Measurements from ENCODE around the gene KATNIP. TPM values are rescaled to one million over a fixed set of nuclear protein-coding genes. Genes with fewer than 3 reads are reported as not detected.
A peak's percentile ranks its signal among the peaks of the same experiment; 100 is the strongest.

KATNIP gene
- total RNA-seq, 1 donor from 2014 or later: 4.8 TPM

DNA sequence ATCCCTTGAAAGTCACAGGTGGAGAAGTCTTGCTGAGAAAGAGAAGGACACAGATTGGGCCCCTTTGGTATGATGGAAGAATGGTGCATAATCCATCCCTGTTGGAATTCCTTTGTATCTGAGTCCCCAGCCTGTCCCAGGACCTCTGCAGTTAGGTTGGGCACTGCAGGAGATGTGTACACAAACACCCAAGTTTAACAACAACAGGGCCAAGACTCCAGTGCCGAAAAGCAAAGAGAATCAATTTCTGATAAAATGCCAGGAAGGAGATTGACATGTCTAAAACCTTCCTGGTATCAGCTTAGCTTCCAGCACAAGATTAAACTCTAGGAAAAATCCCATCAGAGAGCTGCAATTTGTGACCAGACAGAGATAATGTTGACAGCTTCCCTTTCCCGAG, 32.9 kb downstream of the KATNIP start:
- no peak for DNase-seq (ENCODE audit: low spot score)

DNA sequence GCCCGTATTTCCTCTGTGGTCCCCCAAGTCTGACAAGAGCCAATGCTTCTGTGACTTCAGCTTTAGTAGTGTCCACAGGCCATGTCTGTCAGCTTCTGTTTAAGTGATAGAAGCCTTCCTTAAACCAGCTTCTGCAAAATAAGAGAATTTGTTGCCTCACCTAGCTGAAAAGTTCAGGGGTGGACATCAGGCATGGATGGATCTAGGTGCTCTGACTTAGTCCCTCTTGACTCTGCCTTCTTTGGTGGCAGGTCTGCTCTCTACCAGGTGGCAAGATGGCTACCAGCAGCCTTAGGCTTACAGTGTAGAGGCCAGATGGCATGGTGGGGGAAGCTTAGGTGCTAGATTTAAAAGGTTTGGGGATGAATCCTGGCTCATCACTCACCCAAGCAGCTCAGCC, 33.7 kb downstream of the KATNIP start:
- DNase-seq (ENCODE audit: low spot score): no peak

DNA sequence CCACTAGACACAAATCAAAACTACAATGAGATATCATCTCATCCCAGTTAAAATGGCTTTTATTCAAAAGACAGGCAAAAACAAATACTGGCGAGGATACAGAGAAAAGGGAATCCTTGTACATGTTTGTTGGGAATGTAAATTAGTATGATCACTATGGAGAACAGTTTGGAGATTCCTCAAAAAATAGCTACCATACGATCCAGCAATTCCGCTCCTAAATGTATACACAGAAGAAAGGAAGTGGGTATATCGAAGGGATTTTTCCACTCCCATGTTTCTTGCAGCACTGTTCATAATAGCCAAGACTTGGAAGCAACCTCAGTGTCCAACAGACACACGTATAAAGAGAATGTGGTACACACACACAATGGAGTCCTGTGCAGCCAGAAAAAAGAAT, 35.3 kb downstream of the KATNIP start:
- DNase-seq (ENCODE audit: low spot score): no peak

DNA sequence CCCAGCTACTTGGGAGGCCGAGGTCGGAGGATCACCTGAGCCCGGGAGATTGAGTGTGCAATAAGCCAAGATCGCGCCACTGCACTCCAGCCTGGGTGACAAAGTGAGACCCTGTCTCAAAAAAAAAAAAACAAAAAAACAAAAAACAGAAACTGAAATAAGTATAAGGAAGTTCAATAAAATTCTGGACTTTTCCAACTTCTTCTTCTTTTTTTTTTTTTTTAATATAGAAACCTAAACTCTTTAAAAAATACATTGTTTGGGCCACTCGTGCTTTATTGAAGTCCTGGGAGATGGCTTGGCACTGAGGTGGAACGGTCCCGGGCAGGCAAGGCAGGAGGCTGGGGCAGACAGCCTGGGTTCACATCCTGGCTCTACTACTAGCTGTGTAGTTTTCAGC, 36.8 kb downstream of the KATNIP start:
- no peak for DNase-seq (ENCODE audit: low spot score)

DNA sequence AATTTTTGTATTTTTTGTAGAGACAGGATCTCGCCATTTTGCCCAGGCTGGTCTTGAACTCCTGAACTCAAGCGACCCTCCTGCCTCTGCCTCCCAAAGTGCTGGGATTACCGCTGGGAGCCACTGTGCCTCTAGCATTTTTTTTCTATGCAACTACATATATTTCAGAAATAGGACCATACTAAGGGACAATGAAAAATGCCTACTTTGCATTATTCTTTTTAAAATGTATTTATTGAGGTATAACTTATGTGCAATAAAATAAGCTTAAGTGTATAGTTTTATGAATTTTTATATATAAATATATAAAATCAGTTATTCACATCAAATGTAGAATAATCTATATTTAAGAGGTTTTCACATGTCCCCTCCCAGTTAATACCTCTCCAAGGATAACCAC, 38.1 kb downstream of the KATNIP start:
- no peak for DNase-seq (ENCODE audit: low spot score)

DNA sequence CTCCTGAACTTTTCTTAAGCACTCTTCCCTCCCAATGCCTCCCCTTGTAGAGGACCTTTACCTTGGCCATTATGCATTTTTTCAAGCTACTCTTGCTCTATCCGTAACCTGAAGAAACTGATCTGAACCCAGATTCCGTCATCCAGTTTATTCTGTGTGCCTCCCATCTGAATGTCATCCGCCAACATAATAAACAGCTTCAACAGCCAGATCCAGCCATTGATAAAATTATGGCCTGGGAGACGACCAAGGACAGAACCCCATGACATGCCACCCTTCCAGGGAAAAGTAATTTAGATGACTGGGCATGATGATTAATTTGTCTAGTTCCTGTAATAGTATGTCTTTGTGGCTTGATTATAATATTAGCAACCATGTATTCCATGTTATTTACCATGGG, 41.9 kb downstream of the KATNIP start:
- DNase-seq (ENCODE audit: low spot score): no peak

DNA sequence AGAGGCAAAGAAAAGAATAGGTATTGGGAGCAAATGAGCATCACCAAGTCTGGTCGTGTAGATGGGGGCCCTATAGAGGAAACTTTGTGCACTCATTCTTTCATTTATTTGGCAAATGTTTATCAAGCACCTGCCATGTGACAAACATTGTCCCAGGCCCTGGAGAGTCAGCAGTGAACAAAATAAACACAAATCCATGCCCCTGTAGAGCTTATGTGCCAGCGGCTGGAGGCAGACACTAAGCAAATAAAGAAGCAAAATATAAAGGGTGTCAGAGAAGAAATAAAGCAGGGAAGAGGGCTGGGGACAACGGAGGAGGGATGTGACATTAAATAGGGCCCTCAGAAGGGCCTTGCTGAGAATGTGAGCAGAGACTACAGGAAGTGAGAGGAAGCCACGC, 45.5 kb downstream of the KATNIP start:
- no peak for DNase-seq (ENCODE audit: low spot score)

DNA sequence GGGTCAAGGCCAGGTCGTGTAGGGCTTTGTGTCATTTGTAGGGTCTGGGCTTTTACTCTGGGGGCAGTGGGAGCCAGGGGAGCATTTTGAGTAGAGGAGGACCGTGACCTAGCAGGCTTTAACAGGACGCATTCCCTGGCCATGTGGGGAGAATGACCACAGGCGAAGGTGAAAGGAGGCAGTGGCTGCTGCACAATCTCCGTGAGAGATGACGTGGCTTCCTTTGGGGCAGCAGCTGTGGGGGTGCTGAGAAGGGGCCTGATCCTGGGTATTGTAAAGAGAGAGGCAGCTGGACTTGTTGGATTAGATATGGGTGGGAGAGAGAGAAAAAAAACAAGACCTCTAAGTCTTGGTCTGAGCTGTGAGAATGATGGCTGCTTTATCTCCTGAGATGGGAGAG, 46.0 kb downstream of the KATNIP start:
- DNase-seq (ENCODE audit: low spot score): peak; percentile 89

DNA sequence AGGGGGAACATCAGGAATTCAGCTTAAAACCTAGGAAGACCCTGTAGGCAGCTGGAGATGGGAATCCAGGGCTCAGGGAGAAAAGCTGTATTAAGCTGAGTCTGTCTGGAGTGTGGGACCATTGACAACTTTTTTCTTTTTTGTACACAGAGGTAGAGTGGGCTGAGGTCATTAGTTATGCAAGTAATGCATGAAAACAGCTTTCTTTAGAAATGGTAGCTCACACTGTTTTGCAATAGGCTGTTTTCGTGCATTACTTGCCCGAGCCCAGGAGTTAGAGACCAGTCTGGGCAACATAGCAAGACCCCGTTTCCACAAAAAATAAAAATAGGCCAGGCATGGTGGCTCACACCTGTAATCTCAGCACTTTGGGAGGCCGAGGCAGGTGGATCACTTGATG, 46.5 kb downstream of the KATNIP start:
- DNase-seq (ENCODE audit: low spot score): no peak

DNA sequence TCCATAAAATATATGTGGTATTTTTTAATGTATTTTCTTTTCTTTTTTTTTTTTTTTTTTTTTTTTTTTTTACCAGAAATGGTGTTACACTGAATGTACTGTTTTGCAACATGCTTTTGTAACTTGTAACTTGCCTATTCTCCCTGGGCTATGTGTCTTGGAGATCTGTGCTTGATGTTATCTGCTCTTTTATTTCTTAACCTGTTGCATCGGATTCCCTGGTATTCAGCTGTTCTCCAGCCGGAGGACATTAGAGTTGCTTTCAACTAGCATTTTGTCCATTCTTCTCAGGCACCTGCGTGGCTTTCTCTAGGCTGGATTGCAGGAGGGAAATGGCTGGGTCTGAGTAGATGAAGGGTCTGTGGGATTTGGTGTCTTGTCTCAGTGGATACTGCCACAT, 47.4 kb downstream of the KATNIP start:
- no peak for DNase-seq (ENCODE audit: low spot score)

DNA sequence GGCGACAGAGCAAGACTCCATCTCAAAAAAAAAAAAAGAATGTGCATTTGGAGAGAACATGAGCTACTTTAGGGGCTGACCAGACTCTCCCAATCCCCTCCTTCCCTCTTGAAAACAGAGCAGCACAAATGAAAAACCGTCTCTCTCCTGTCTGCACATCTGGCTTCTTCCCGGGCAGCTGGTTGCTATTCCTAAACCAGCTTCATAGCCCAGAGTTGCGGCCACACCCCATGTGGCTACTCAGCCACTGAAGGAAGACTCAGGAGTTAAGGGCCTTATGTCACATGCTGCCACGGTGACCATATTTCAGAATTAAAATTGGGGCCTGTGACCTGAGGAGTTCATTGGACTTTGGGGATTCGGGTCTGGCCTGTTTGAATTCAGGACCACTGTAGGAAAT, 48.3 kb downstream of the KATNIP start:
- no peak for DNase-seq (ENCODE audit: low spot score)

DNA sequence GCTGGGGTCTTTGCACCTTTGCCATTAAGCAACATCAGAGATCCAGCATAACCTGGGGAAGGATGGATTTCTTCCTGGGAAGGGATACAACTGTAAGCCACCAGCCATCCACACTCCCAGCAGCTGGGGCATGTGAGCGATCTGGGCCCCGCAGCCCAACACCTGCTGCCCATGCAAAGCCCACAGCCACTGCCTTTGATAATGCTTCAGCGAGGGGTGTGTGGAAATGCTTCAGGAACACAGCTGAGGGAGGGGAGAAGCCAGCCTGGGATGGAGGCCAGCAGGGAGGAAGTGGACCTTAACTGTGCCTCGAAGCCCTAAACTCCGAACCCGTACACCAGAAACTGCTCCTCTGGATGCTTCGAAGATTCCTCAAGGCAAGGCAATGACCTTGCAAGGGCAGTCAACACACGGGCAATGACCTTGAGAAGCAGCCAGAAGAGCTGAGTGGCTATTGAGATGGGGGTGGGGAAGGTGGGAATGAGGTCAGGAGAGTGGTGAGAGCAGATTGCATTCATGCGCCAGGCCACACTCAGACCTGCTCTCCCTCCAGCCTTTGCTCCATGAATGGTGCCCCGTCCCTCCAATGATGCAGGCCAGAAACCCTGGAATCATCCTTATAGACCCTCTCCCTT, 49.1 kb downstream of the KATNIP start:
- DNase-seq (ENCODE audit: low spot score): no peak

DNA sequence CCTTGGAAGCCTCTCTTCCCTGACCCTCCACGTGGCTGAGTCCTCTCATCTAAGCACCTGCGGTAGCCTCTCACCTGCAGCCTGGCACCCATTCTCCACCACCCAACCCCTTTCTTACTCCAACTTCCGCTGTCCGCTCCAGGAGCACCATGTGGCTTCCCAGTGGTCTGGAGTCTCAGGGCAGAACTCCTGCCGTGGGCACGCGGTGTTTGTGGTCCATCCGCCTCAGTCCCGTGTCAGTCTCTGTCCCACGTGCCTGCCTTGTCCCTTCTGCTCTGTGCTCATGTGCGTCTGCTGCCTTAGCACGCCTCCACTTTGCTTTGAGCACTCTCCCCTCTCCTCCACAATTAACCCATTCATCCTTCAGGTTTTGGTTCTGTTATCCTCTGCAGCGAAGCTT, 49.7 kb downstream of the KATNIP start:
- no peak for DNase-seq (ENCODE audit: low spot score)

Other genes starting within 250 kb of the KATNIP start
- gene IL4R, start 236.2 kb upstream of the KATNIP start, total RNA-seq (ENCODE audit: insufficient read depth, low replicate concordance): 13.0 TPM
- 0.72 TPM for gene IL21R, start 148.0 kb upstream of the KATNIP start, total RNA-seq (ENCODE audit: insufficient read depth, low replicate concordance)
- 45.5 TPM for gene GTF3C1, start 231 bp upstream of the KATNIP start, total RNA-seq (ENCODE audit: insufficient read depth, low replicate concordance)

Measured in umbilical cord (tissue), 2 donors.